ENCODE results near the gene ARF5. TPM values are rescaled to one million over a fixed set of nuclear protein-coding genes. Genes with fewer than 3 reads are reported as not detected.

The ARF5 gene
- total and polyA plus RNA-seq, 2 of the 8 experiments (the other 6 are each of a cell fraction or from before 2014, with no cell fraction given): 154 to 579 TPM

DNA sequence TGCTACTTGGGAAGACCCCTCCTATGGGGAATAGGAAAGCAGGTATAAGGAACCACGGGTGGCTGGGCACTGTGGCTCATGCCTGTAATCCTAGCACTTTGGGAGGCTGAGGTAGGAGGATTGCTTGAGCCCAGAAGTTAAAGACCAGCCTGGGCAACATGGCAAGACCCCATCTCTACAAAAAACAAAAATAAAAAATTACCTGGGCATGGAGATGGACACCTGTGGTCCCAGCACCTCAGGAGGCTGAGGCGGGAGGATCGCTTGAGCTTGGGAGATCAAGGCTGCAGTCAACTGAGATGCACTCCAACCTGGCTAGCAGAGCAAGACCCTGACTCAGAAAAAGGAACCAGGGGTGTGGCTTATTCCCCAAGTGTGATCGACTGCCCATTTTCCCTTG lies 4.3 kb downstream of the ARF5 start:
- no peak overlapping the region for H4K8ac ChIP-seq (ENCODE audit: extremely low read depth, insufficient read depth, low read length)
- no peak overlapping the region for H4K91ac ChIP-seq (replicated peaks; ENCODE audit: insufficient read length, low read length)
- no peak overlapping the region for H4K5ac ChIP-seq (ENCODE audit: insufficient read length, low read depth, low read length)
- no peak overlapping the region for H3K56ac ChIP-seq (replicated peaks; ENCODE audit: insufficient read length, low read depth, low read length)
- no peak overlapping the region for H3K4ac ChIP-seq (replicated peaks; ENCODE audit: insufficient read length, low read depth, low read length)
- no peak overlapping the region for H3K4me3 ChIP-seq (ENCODE audit: extremely low read depth in 1 of 4, insufficient read depth in 2 of 4, low read depth in 3 of 4, low read length in 4 of 4)
- WGBS, 2 experiments (ENCODE audit: extremely low coverage in 1 of 2, insufficient coverage in 1 of 2, insufficient read length in 1 of 2, insufficient replicate concordance in 2 of 2, low coverage in 1 of 2, low lambda C conversion rate in 2 of 2, missing lambda C conversion rate in 1 of 2): 91% methylated on average over 4 of the region's 4 CpGs; no CpG with 5 or more reads in 1 of the 2 experiments
- no peak overlapping the region for H2AFZ ChIP-seq (ENCODE audit: low read length)
- H2BK120ac ChIP-seq (replicated peaks; ENCODE audit: low read depth, low read length): no peak overlapping the region
- DNase-seq (ENCODE audit: low read depth in 1 of 2, low spot score in 2 of 2) (no peak), FAIRE-seq (no peak)
- no peak overlapping the region for H3K27ac ChIP-seq (ENCODE audit: low read depth, low read length)
- no peaks in the 10 kb centered on the region for H3K79me2 ChIP-seq (ENCODE audit: control insufficient read depth in 1 of 2, insufficient read depth in 2 of 2, low read length in 2 of 2)
- CTCF ChIA-PET (ENCODE audit: partially characterized antibody): interaction anchor here (0.6 to 8.1 kb wide), 6 partner anchors 10 to 616 kb away, joined by 3 to 55 read pairs (median 4); no protein-coding TSS in a partner anchor
- no peak overlapping the region for H3K23ac ChIP-seq (ENCODE audit: insufficient read length)
- TF ChIP-seq BACH1 (IDR thresholded peaks at IDR 0.05; ENCODE audit: low read length): no peak
- TF ChIP-seq HDAC2 (IDR thresholded peaks at IDR 0.05; ENCODE audit: borderline replicate concordance in 1 of 2, low read depth in 2 of 2, low read length in 2 of 2): no peak
- 0 out of 3 replicates have a peak, but pooled peaks of 1 of the 2 experiments have one; percentile 24 for TF ChIP-seq POLR2A (IDR thresholded peaks at IDR 0.05; ENCODE audit: control extremely low read depth in 1 of 2, low read depth in 2 of 2, low read length in 2 of 2)
- POLR2A ChIA-PET (ENCODE audit: partially characterized antibody): interaction anchor here (1.2 kb wide), 1 partner anchor 10 kb away, joined by 3 read pairs; no protein-coding TSS in a partner anchor
- no peak overlapping the region for H2AK5ac ChIP-seq (ENCODE audit: low read depth, low read length)
- H3K79me1 ChIP-seq (ENCODE audit: low read depth, low read length): no peaks in the 10 kb centered on the region
- H2BK5ac ChIP-seq (ENCODE audit: low read depth, low read length): no peak overlapping the region
- H3K36me3 ChIP-seq (ENCODE audit: control insufficient read depth in 2 of 4, insufficient read depth in 4 of 4, low read length in 3 of 4): peaks cover 5 to 15% (median 13%) of the 10 kb centered on the region in 4 experiments
- no peaks in the 10 kb centered on the region for H3K9me3 ChIP-seq (ENCODE audit: insufficient read depth in 2 of 2, low read depth in 1 of 2, low read length in 1 of 2)
- H3K9ac ChIP-seq (replicated peaks in 1 of 4; ENCODE audit: extremely low read depth in 1 of 4, low read depth in 3 of 4, low read length in 3 of 4): no peak overlapping the region
- H2BK12ac ChIP-seq (ENCODE audit: low read depth, low read length): no peak overlapping the region
- no peak overlapping the region for H2BK20ac ChIP-seq (ENCODE audit: low read length)
- no peak overlapping the region for H3K18ac ChIP-seq (ENCODE audit: extremely low read depth, low read length)
- H3K4me2 ChIP-seq (ENCODE audit: insufficient read depth in 1 of 2, low read depth in 2 of 2, low read length in 2 of 2): no peak overlapping the region
- H2BK15ac ChIP-seq (ENCODE audit: low read length): no peak overlapping the region
- H3K27me3 ChIP-seq (replicated peaks in 1 of 4; ENCODE audit: control insufficient read depth in 3 of 4, extremely low read depth in 1 of 4, insufficient read depth in 3 of 4, low read length in 3 of 4): peaks cover 0 to 4% (median 3%) of the 10 kb centered on the region in 4 experiments; a peak in 5 of 7 replicates
- H4K20me1 ChIP-seq (replicated peaks in 1 of 2; ENCODE audit: control insufficient read depth in 1 of 2, insufficient read depth in 2 of 2, low read length in 2 of 2): peaks cover 0 to 5% of the 10 kb centered on the region in 2 experiments
- no peak overlapping the region for H3K14ac ChIP-seq (ENCODE audit: insufficient read length)
- peaks cover 2% of the 10 kb centered on the region for H3K23me2 ChIP-seq (ENCODE audit: low read depth, low read length)
- H3K4me1 ChIP-seq (replicated peaks in 1 of 4; ENCODE audit: control insufficient read depth in 3 of 4, insufficient read depth in 4 of 4, low read length in 3 of 4): peaks cover 0 to 6% (median under 1%) of the 10 kb centered on the region in 4 experiments; a peak in 2 of 7 replicates
